H1 (cell line): ENCODE results near the gene DGKI. TPM values are rescaled to one million over a fixed set of nuclear protein-coding genes. Genes with fewer than 3 reads are reported as not detected.

Source experiments
- CTCF ChIA-PET: fragments of 300-600 bp; sonication (Branson Sonifier 250); formaldehyde crosslinking; loops from one replicate; lab custom pipeline; 2021; ENCODE audit not compliant: partially characterized antibody; lab: Charles Lee
- POLR2A ChIA-PET: fragments of 300-600 bp; sonication (Branson Sonifier 250); formaldehyde crosslinking; loops from one replicate; lab custom pipeline; 2021; ENCODE audit warnings: inconsistent platforms; ENCODE audit not compliant: partially characterized antibody; lab: Charles Lee
- DNase-seq, 2 experiments: peaks; one replicate each; pipeline versions ENCODE4 v3.0.0 to v3.0.0-alpha.2; 2010 to 2022; ENCODE audit warnings: low spot score in 2 of 2, low read depth in 1 of 2, mixed read lengths in 1 of 2
- FAIRE-seq: peaks from 2 replicates; lab custom pipeline; 2011; peaks lifted over from hg19 to GRCh38; lab: Jason Lieb, UNC
- H2AFZ ChIP-seq: 2 replicates; pipeline ENCODE4 v1.8.1; 2012; ENCODE audit warnings: low read length, inconsistent platforms
- H2AK5ac ChIP-seq: 2 replicates; pipeline ENCODE4 v1.6.1; 2013; ENCODE audit warnings: low read depth, low read length
- H2BK120ac ChIP-seq: replicated peaks from 2 replicates; pipeline ENCODE3; 2013; ENCODE audit warnings: low read depth, low read length, inconsistent platforms
- H2BK12ac ChIP-seq: 2 replicates; pipeline ENCODE4 v1.6.1; 2013; ENCODE audit warnings: low read depth, low read length
- H2BK15ac ChIP-seq: 2 replicates; pipeline ENCODE4 v1.6.1; 2013; ENCODE audit warnings: low read length
- H2BK20ac ChIP-seq: 2 replicates; pipeline ENCODE4 v1.6.1; 2013; ENCODE audit warnings: low read length
- H2BK5ac ChIP-seq: 2 replicates; pipeline ENCODE4 v1.6.1; 2013; ENCODE audit warnings: low read depth, low read length
- H3K14ac ChIP-seq: 2 replicates; pipeline ENCODE4 v1.6.1; 2013; ENCODE audit warnings: inconsistent platforms; ENCODE audit not compliant: insufficient read length
- H3K18ac ChIP-seq: 2 replicates; pipeline ENCODE4 v1.6.1; 2013; ENCODE audit warnings: low read length; ENCODE audit errors: extremely low read depth
- H3K23ac ChIP-seq: 2 replicates; pipeline ENCODE4 v1.6.1; 2013; ENCODE audit warnings: inconsistent platforms; ENCODE audit not compliant: insufficient read length
- H3K23me2 ChIP-seq: 2 replicates; pipeline ENCODE4 v1.6.1; 2013; ENCODE audit warnings: low read depth, low read length
- H3K27ac ChIP-seq: 2 replicates; pipeline ENCODE4 v1.6.1; 2011; ENCODE audit warnings: low read depth, low read length, inconsistent platforms
- H3K27me3 ChIP-seq, 4 experiments: replicated peaks in 1 of 4; 1 replicate in 1 of 4; 2 replicates in 3 of 4; pipeline versions ENCODE4 v1.6.1 to v1.8.1; 2011 to 2013; ENCODE audit warnings: low read length in 3 of 4, mild to moderate bottlenecking in 3 of 4, inconsistent platforms in 2 of 4, mixed read lengths in 2 of 4, moderate library complexity in 1 of 4; ENCODE audit not compliant: control insufficient read depth in 3 of 4, insufficient read depth in 3 of 4; ENCODE audit errors: extremely low read depth in 1 of 4
- H3K36me3 ChIP-seq, 4 experiments: 2 replicates each; pipeline versions ENCODE4 v1.6.1 to v1.8.1; 2011 to 2013; ENCODE audit warnings: mild to moderate bottlenecking in 4 of 4, low read length in 3 of 4, moderate library complexity in 2 of 4, control low read depth in 1 of 4, inconsistent platforms in 1 of 4; ENCODE audit not compliant: insufficient read depth in 4 of 4, control insufficient read depth in 2 of 4
- H3K4ac ChIP-seq: replicated peaks from 2 replicates; pipeline ENCODE3; 2013; ENCODE audit warnings: low read length, low read depth, mixed read lengths, inconsistent platforms; ENCODE audit not compliant: insufficient read length
- H3K4me1 ChIP-seq, 4 experiments: replicated peaks in 1 of 4; 1 replicate in 1 of 4; 2 replicates in 3 of 4; pipeline versions ENCODE4 v1.6.1 to v1.8.1; 2011 to 2013; ENCODE audit warnings: low read length in 3 of 4, inconsistent platforms in 2 of 4, mixed read lengths in 1 of 4; ENCODE audit not compliant: insufficient read depth in 4 of 4, control insufficient read depth in 3 of 4
- H3K4me2 ChIP-seq, 2 experiments: 2 replicates each; pipeline versions ENCODE4 v1.6.1 to v1.8.1; 2011 to 2013; ENCODE audit warnings: low read depth in 2 of 2, low read length in 2 of 2, control low read depth in 1 of 2, inconsistent platforms in 1 of 2, mild to moderate bottlenecking in 1 of 2; ENCODE audit not compliant: insufficient read depth in 1 of 2
- H3K4me3 ChIP-seq, 4 experiments: fragments of 200-600, 300-600 bp in 1 of 4; sonication (generic), shearing (Covaris generic), sonication (Bioruptor Twin) in 1 of 4; 2 replicates each; pipeline versions ENCODE4 v1.5.1 to v1.8.1; 2011 to 2016; ENCODE audit warnings: low read length in 4 of 4, low read depth in 3 of 4, control low read depth in 2 of 4, inconsistent platforms in 2 of 4, mild to moderate bottlenecking in 2 of 4, mixed read lengths in 1 of 4, moderate library complexity in 1 of 4; ENCODE audit not compliant: insufficient read depth in 2 of 4; ENCODE audit errors: extremely low read depth in 1 of 4
- H3K56ac ChIP-seq: replicated peaks from 2 replicates; pipeline ENCODE3; 2013; ENCODE audit warnings: low read depth, mild to moderate bottlenecking, mixed read lengths, low read length, inconsistent platforms; ENCODE audit not compliant: insufficient read length
- H3K79me1 ChIP-seq: 2 replicates; pipeline ENCODE4 v1.6.1; 2013; ENCODE audit warnings: low read depth, low read length, control low read depth
- H3K79me2 ChIP-seq, 2 experiments: 2 replicates each; pipeline versions ENCODE4 v1.6.1 to v1.8.1; 2012 to 2013; ENCODE audit warnings: low read length in 2 of 2, mild to moderate bottlenecking in 2 of 2, inconsistent platforms in 1 of 2; ENCODE audit not compliant: insufficient read depth in 2 of 2, control insufficient read depth in 1 of 2
- H3K9ac ChIP-seq, 4 experiments: replicated peaks in 1 of 4; 1 replicate in 1 of 4; 2 replicates in 3 of 4; pipeline versions ENCODE4 v1.6.1 to v1.8.1; 2011 to 2013; ENCODE audit warnings: low read depth in 3 of 4, low read length in 3 of 4, control low read depth in 2 of 4, mild to moderate bottlenecking in 2 of 4, moderate library complexity in 2 of 4, inconsistent platforms in 1 of 4; ENCODE audit errors: extremely low read depth in 1 of 4
- H3K9me3 ChIP-seq, 2 experiments: 2 replicates each; pipeline versions ENCODE4 v1.6.1 to v1.8.1; 2012 to 2013; ENCODE audit warnings: mild to moderate bottlenecking in 2 of 2, moderate library complexity in 2 of 2, control low read depth in 1 of 2, inconsistent platforms in 1 of 2, low read depth in 1 of 2, low read length in 1 of 2, mixed read lengths in 1 of 2; ENCODE audit not compliant: insufficient read depth in 2 of 2
- H4K20me1 ChIP-seq, 2 experiments: replicated peaks in 1 of 2; 2 replicates each; pipeline versions ENCODE3 to v1.8.1; 2011 to 2013; ENCODE audit warnings: inconsistent platforms in 2 of 2, low read length in 2 of 2, mild to moderate bottlenecking in 1 of 2; ENCODE audit not compliant: insufficient read depth in 2 of 2, control insufficient read depth in 1 of 2
- H4K5ac ChIP-seq: 2 replicates; pipeline ENCODE4 v1.6.1; 2013; ENCODE audit warnings: low read length, low read depth, mixed read lengths, inconsistent platforms; ENCODE audit not compliant: insufficient read length
- H4K8ac ChIP-seq: 2 replicates; pipeline ENCODE4 v1.8.0; 2013; ENCODE audit warnings: mild to moderate bottlenecking, moderate library complexity, low read length, inconsistent platforms; ENCODE audit not compliant: insufficient read depth; ENCODE audit errors: extremely low read depth
- H4K91ac ChIP-seq: replicated peaks from 2 replicates; pipeline ENCODE3; 2013; ENCODE audit warnings: low read length, mixed read lengths, inconsistent platforms; ENCODE audit not compliant: insufficient read length
- HDAC6 ChIP-seq: IDR thresholded peaks from one replicate; pipeline ENCODE4 v1.7.1; 2012; ENCODE audit warnings: low read depth, mild to moderate bottlenecking, inconsistent platforms, low read length, moderate library complexity
- RAD21 ChIP-seq, 2 experiments: IDR thresholded peaks in 1 of 2; conservative IDR thresholded peaks in 1 of 2; 2 replicates each; pipeline ENCODE4 v1.6.1; 2011; ENCODE audit warnings: low read depth in 2 of 2, low read length in 2 of 2, improper control_type of control experiment in 1 of 2, inconsistent platforms in 1 of 2, mild to moderate bottlenecking in 1 of 2, moderate library complexity in 1 of 2
- WGBS, 2 experiments: shearing (Covaris generic) in 1 of 2; methylation state at CpG; one replicate each; pipeline versions ENCODE4 v1.1.6 to v1.1.7; 2013 to 2015; ENCODE audit warnings: low lambda C conversion rate in 2 of 2, mixed read lengths in 2 of 2, inconsistent platforms in 1 of 2, low coverage in 1 of 2, missing lambda C conversion rate in 1 of 2; ENCODE audit not compliant: insufficient replicate concordance in 2 of 2, insufficient coverage in 1 of 2, insufficient read length in 1 of 2; ENCODE audit errors: extremely low coverage in 1 of 2, missing lambda C conversion rate in 1 of 2; 5-methylcytosine and 5-hydroxymethylcytosine counted together
- polyA plus RNA-seq, 7 experiments: library from polyadenylated mRNA; depleted of rRNA in 3 of 7; stranded (reverse) in 5 of 7; unstranded in 2 of 7; fragments of >200 nt in 5 of 7; fragments of 200-250 nt in 2 of 7; gene quantifications; 1 replicate in 5 of 7; 2 replicates in 1 of 7; 4 replicates in 1 of 7; pipeline versions ENCODE4 v1.2.1 to v1.2.3, GENCODE V29; 2011 to 2013; ENCODE audit warnings: missing spikeins in 2 of 7, mixed read lengths in 2 of 7
- total RNA-seq: library from RNA; stranded (reverse); fragmentation: NEBNext Ultra II Directional; extraction: Animal tissue kit (Norgen Biotek cat#: 25700); gene quantifications from 2 replicates; pipeline ENCODE4 v1.2.1, GENCODE V29; 2021

The DGKI gene
- total and polyA plus RNA-seq, 2 of the 8 experiments (the other 6 are each of a cell fraction or from before 2014, with no cell fraction given) = 0.20 to 0.71 TPM

GRCh38 chr7:137488038-137488437 lies 358.7 kb downstream of the DGKI start:
- no peak overlapping the region for H3K14ac ChIP-seq
- H3K4ac ChIP-seq = no peak overlapping the region
- H2BK15ac ChIP-seq = no peak overlapping the region
- no peaks in the 10 kb centered on the region for H3K79me2 ChIP-seq
- ChIA-PET POLR2A (no interaction called here), CTCF (interaction anchor here (0.8 to 3.1 kb wide), 7 partner anchors 11 to 319 kb away, joined by 3 to 11 read pairs (median 4); no protein-coding TSS in a partner anchor)
- TF ChIP-seq HDAC6 = no peak
- peak; percentile 26 to 43 for TF ChIP-seq RAD21 (IDR thresholded peaks at IDR 0.05 in 1 of 2, conservative IDR thresholded peaks at IDR 0.05 in 1 of 2; ENCODE audit: low read depth in 2 of 2, low read length in 2 of 2)
- H2BK12ac ChIP-seq = no peak overlapping the region
- no peak overlapping the region for H4K91ac ChIP-seq
- H3K27me3 ChIP-seq = no peaks in the 10 kb centered on the region
- no peak overlapping the region for H3K56ac ChIP-seq
- no peak overlapping the region for H2BK120ac ChIP-seq
- no peaks in the 10 kb centered on the region for H3K79me1 ChIP-seq
- H3K36me3 ChIP-seq = no peaks in the 10 kb centered on the region
- 86% methylated on average over 1 of the region's 1 CpG; no CpG with 5 or more reads in 1 of the 2 experiments for WGBS, 2 experiments
- no peak overlapping the region for H2AFZ ChIP-seq
- no peaks in the 10 kb centered on the region; a peak in 1 of 7 replicates for H3K4me1 ChIP-seq
- H2BK20ac ChIP-seq = no peak overlapping the region
- peaks cover 0 to 3% of the 10 kb centered on the region in 2 experiments; a peak in 1 of 4 replicates for H3K9me3 ChIP-seq
- H3K4me3 ChIP-seq = no peak overlapping the region
- H2AK5ac ChIP-seq = no peak overlapping the region
- no peak overlapping the region for H3K18ac ChIP-seq
- no peaks in the 10 kb centered on the region for H3K23me2 ChIP-seq
- H4K8ac ChIP-seq = no peak overlapping the region
- H2BK5ac ChIP-seq = no peak overlapping the region
- no peak overlapping the region for H3K23ac ChIP-seq
- H3K27ac ChIP-seq = no peak overlapping the region
- FAIRE-seq (no peak), DNase-seq (no peak)
- H4K5ac ChIP-seq = no peak overlapping the region
- H3K9ac ChIP-seq = no peak overlapping the region
- H4K20me1 ChIP-seq = no peaks in the 10 kb centered on the region
- no peak overlapping the region for H3K4me2 ChIP-seq
